HCT116 (cell line): ENCODE data around the gene SLX9. TPM values are rescaled to one million over a fixed set of nuclear protein-coding genes. Genes with fewer than 3 reads are reported as not detected.

Experiments used
- ATAC-seq: fragments of 200-7000 bp; cut with Tn5 transposase; 2 replicates; pipeline ENCODE4 v1.9.1; 2020; ENCODE audit warnings: mild to moderate bottlenecking, moderate library complexity
- BruUV-seq: library from RNA; stranded (reverse); fragments of 400-500 nt; replicated peaks from 2 replicates; lab custom pipeline; 2021; lab: Mats Ljungman, UMichigan
- CTCF ChIA-PET: fragments of 300-600 bp; sonication (Branson Sonifier 250); formaldehyde crosslinking; loops from one replicate; lab custom pipeline; 2021; ENCODE audit warnings: antibody characterized with exemption; lab: Charles Lee
- POLR2A ChIA-PET: fragments of 300-600, 350-600 bp; sonication (Branson Sonifier 250); formaldehyde crosslinking; loops from one replicate; lab custom pipeline; 2021; ENCODE audit warnings: antibody characterized with exemption; lab: Charles Lee
- RAD21 ChIA-PET, 2 experiments: fragments of 300-600 bp; sonication (Branson Sonifier 250); formaldehyde crosslinking; loops; one replicate each; lab custom pipeline; 2023; ENCODE audit warnings: low total read pairs in 2 of 2; ENCODE audit not compliant: uncharacterized antibody in 2 of 2, unreplicated experiment in 2 of 2, low non-redundant PET in 1 of 2; lab: Charles Lee
- DNase-seq: peaks from one replicate; pipeline ENCODE4 v3.0.0-alpha.2; 2010; ENCODE audit warnings: low read depth, low spot score
- H2AFZ ChIP-seq: fragments of 200-600 bp; shearing (Covaris generic), sonication (generic); 2 replicates; pipeline ENCODE4 v1.6.1; 2017; ENCODE audit warnings: low read depth, mixed run types, mixed read lengths, antibody characterized with exemption, low read length; ENCODE audit not compliant: poor library complexity, severe bottlenecking
- H3K27ac ChIP-seq: 2 replicates; pipeline ENCODE4 v1.5.1; 2012; ENCODE audit warnings: low read depth, low read length
- H3K27me3 ChIP-seq: fragments of 200-600 bp; sonication (generic); 2 replicates; pipeline ENCODE4 v1.6.1; 2016; ENCODE audit warnings: mixed run types, low read length, mixed read lengths; ENCODE audit not compliant: insufficient read depth
- H3K36me3 ChIP-seq, 2 experiments: fragments of 200-500 bp in 1 of 2; fragments of 200-600 bp in 1 of 2; sonication (Bioruptor generic) in 1 of 2; sonication (generic) in 1 of 2; 2 replicates each; pipeline versions ENCODE4 v1.5.1 to v1.6.1; 2014 to 2016; ENCODE audit warnings: low read length in 2 of 2, inconsistent platforms in 1 of 2, mixed read lengths in 1 of 2, mixed run types in 1 of 2; ENCODE audit not compliant: insufficient read depth in 2 of 2, control insufficient read depth in 1 of 2
- H3K4me1 ChIP-seq, 2 experiments: fragments of 200-600 bp in 1 of 2; sonication (generic) in 1 of 2; 2 replicates each; pipeline versions ENCODE4 v1.5.1 to v1.6.1; 2012 to 2017; ENCODE audit warnings: low read length in 2 of 2, inconsistent platforms in 1 of 2, mild to moderate bottlenecking in 1 of 2, mixed read lengths in 1 of 2, mixed run types in 1 of 2, moderate library complexity in 1 of 2; ENCODE audit not compliant: insufficient read depth in 2 of 2, control insufficient read depth in 1 of 2
- H3K4me2 ChIP-seq: fragments of 200-600 bp; sonication (generic); 2 replicates; pipeline ENCODE4 v1.6.1; 2017; ENCODE audit warnings: mixed run types, low read length, mixed read lengths
- H3K4me3 ChIP-seq, 2 experiments: fragments of 200-600 bp in 1 of 2; sonication (generic) in 1 of 2; replicated peaks in 1 of 2; 2 replicates each; pipeline ENCODE4 v1.5.1; 2011 to 2016; ENCODE audit warnings: low read length in 2 of 2, control low read depth in 1 of 2, low read depth in 1 of 2, mild to moderate bottlenecking in 1 of 2, mixed read lengths in 1 of 2, mixed run types in 1 of 2
- H3K79me2 ChIP-seq: fragments of 200-600 bp; sonication (generic); 2 replicates; pipeline ENCODE4 v1.6.1; 2017; ENCODE audit warnings: mild to moderate bottlenecking, mixed run types, low read length, moderate library complexity, mixed read lengths; ENCODE audit not compliant: insufficient read depth
- H3K9ac ChIP-seq: fragments of 200-600 bp; sonication (generic); 2 replicates; pipeline ENCODE4 v1.6.1; 2016; ENCODE audit warnings: low read length, mixed read lengths
- H3K9me2 ChIP-seq: fragments of 200-600 bp; sonication (generic), shearing (Covaris generic); 2 replicates; pipeline ENCODE4 v1.6.1; 2017; ENCODE audit warnings: mixed run types, mild to moderate bottlenecking, moderate library complexity; ENCODE audit not compliant: insufficient read depth
- H3K9me3 ChIP-seq, 2 experiments: fragments of 200-500 bp in 1 of 2; fragments of 200-600 bp in 1 of 2; sonication (Bioruptor generic) in 1 of 2; sonication (generic) in 1 of 2; 2 replicates each; pipeline ENCODE4 v1.6.1; 2014 to 2017; ENCODE audit warnings: low read length in 2 of 2, mixed read lengths in 2 of 2, inconsistent platforms in 1 of 2, low read depth in 1 of 2, mild to moderate bottlenecking in 1 of 2, mixed run types in 1 of 2, moderate library complexity in 1 of 2; ENCODE audit not compliant: control insufficient read depth in 1 of 2, insufficient read depth in 1 of 2
- H4K20me1 ChIP-seq: fragments of 200-600 bp; sonication (generic), shearing (Covaris generic); 2 replicates; pipeline ENCODE4 v1.6.1; 2017; ENCODE audit warnings: mixed run types, mild to moderate bottlenecking, moderate library complexity; ENCODE audit not compliant: insufficient read depth
- CEBPB ChIP-seq: IDR thresholded peaks from 2 replicates; pipeline ENCODE4 v1.6.1; 2012; ENCODE audit warnings: low read depth
- ELF1 ChIP-seq: IDR thresholded peaks from 2 replicates; pipeline ENCODE4 v1.6.1; 2012; ENCODE audit warnings: low read depth, borderline replicate concordance
- EZH2 ChIP-seq: fragments of 200-600 bp; sonication (generic); IDR thresholded peaks from 2 replicates; pipeline ENCODE4 v1.6.1; 2017; ENCODE audit warnings: antibody characterized with exemption, mixed run types
- EZH2phosphoT487 ChIP-seq: fragments of 200-600 bp; IDR thresholded peaks from 2 replicates; pipeline ENCODE4 v1.6.1; 2018; ENCODE audit warnings: antibody characterized with exemption, borderline replicate concordance
- ZBTB33 ChIP-seq: IDR thresholded peaks from 2 replicates; pipeline ENCODE4 v1.6.1; 2011; ENCODE audit warnings: mild to moderate bottlenecking, low read length, moderate library complexity; ENCODE audit not compliant: insufficient replicate concordance; ENCODE audit errors: extremely low read depth
- ZNF274 ChIP-seq: fragments of 200-500 bp; sonication (Bioruptor generic); IDR thresholded peaks from 2 replicates; pipeline ENCODE4 v1.6.1; 2014; ENCODE audit warnings: mild to moderate bottlenecking, low read depth, low read length, inconsistent platforms
- intact Hi-C: fragments of 100-400 bp; cut with micrococcal nuclease; formaldehyde crosslinking; loops from 2 replicates; pipeline ENCODE4 v1.10.0; 2022
- total RNA-seq: library from RNA; stranded (reverse); gene quantifications from one replicate; pipeline ENCODE4 v1.2.1, GENCODE V29; 2021; ENCODE audit not compliant: unreplicated experiment
- TF ChIP-seq, protein P1 (sequence below): IDR thresholded peaks from 2 replicates; pipeline ENCODE4 v1.6.1; 2012

The SLX9 gene
- total RNA-seq, 1 experiment from 2014 or later, result 61.9 TPM

DNA sequence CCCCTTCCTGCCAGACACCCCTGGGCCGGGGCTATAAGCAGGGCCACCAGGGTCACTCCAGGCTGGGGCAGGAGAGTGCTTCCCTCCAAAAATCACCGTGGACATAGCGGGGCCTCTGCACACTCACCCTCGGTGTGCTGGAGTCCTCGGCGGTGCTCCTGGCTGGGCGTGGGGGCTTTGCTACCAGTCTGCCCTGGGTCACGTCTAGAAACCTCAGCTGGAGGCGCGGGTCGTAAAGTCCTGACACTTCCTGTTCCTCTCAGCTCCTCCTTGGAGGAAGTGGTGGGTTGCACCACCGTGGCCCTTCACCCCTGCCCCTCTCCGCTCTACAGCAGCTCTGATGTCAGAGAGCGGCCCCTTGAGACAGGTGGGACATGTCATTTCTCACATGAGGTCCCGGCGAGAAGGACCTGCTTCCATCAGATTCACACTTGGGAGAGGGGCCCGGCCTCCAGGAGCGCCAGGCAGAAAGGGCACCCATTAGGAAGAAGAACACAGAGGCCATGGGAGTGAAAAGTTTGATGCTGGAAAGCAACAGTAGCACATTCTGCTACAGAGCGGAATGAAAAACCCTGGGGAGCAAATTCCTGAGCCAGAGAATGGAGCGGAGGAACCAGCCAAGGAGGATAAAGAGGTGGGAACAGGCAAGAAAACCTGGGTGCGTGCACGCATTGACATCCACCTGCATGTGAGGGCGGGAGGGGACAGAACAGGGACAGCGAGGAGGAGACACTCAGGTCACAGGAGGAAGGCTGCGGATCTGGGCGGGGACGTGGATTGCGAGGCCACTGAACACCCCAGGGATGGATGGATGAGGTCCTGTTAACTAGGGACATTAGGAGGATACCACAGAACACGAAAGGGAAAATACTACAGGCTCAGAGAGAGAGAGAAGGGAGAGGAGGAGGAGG, 18.9 kb upstream of the SLX9 start, which contains the start of gene ITGB2:
Gene ITGB2, minus strand, starts transcription at position 206 of the 911 bp plus-strand sequence. CDS start 10,117 bp downstream, outside the sequence.
- no TSS peak for BruUV-seq
- ChIA-PET RAD21 (no interaction called here), CTCF (no interaction called here), POLR2A (no interaction called here)
- Histone ChIP-seq H3K36me3 (no peaks in the 10 kb centered on the region), H3K4me1 (peaks cover 0 to 16% of the 10 kb centered on the region in 2 experiments; a peak in 2 of 4 replicates), H3K4me3 (no peak within 1 kb of the TSS), H3K27ac (no peak within 1 kb of the TSS), H3K9me3 (no peaks in the 10 kb centered on the region), H2AFZ (no peak within 1 kb of the TSS), H3K4me2 (no peak within 1 kb of the TSS), H3K27me3 (peaks cover 48% of the 10 kb centered on the region), H3K79me2 (no peaks in the 10 kb centered on the region), H3K9me2 (no peaks in the 10 kb centered on the region), H4K20me1 (no peaks in the 10 kb centered on the region), H3K9ac (no peak within 1 kb of the TSS)
- ATAC-seq, result no peak
- DNase-seq, result no peak
- intact Hi-C loops, result no loop called here
- no peak for TF ChIP-seq EZH2

GRCh38 chr21:44921928-44922327, 17.9 kb upstream of the SLX9 start:
- POLR2A ChIA-PET, result no interaction called here
- no TSS peak for BruUV-seq
- ATAC-seq, result no peak
- RAD21 ChIA-PET, result no interaction called here
- Histone ChIP-seq H2AFZ (no peak overlapping the region), H3K79me2 (no peaks in the 10 kb centered on the region), H3K27ac (no peak overlapping the region), H3K4me2 (no peak overlapping the region), H3K4me1 (peaks cover 2 to 14% of the 10 kb centered on the region in 2 experiments), H3K9me2 (no peaks in the 10 kb centered on the region), H3K9ac (no peak overlapping the region), H3K36me3 (no peaks in the 10 kb centered on the region), H3K9me3 (no peaks in the 10 kb centered on the region), H3K4me3 (no peak overlapping the region), H4K20me1 (no peaks in the 10 kb centered on the region), H3K27me3 (peaks cover 56% of the 10 kb centered on the region)
- TF ChIP-seq ZNF274 (no peak), ELF1 (no peak), EZH2phosphoT487 (no peak), ZBTB33 (no peak), CEBPB (no peak)
- TF ChIP-seq, protein P1, sequence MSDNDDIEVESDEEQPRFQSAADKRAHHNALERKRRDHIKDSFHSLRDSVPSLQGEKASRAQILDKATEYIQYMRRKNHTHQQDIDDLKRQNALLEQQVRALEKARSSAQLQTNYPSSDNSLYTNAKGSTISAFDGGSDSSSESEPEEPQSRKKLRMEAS, result no peak
- CTCF ChIA-PET, result no interaction called here
- intact Hi-C loops, result no loop called here
- DNase-seq, result no peak
